Esophagus (tissue), 2 donors: ENCODE data around the gene XIRP1. TPM values are rescaled to one million over a fixed set of nuclear protein-coding genes. Genes with fewer than 3 reads are reported as not detected.
"Not testable (repeated sequence)": the region's sequence is repeated elsewhere in the genome, so short reads cannot be mapped to it uniquely, and the experiment has no call there.

ENCODE experiments used
- H3K27ac ChIP-seq, 2 donors: one replicate each; pipeline ENCODE4 v1.5.1; 2013; ENCODE audit warnings: low read depth in 2 of 2, mild to moderate bottlenecking in 2 of 2, inconsistent platforms in 1 of 2, low read length in 1 of 2, moderate library complexity in 1 of 2
- H3K27me3 ChIP-seq, 2 donors: one replicate each; pipeline ENCODE4 v1.6.1; 2013; ENCODE audit warnings: low read length in 2 of 2, control low read depth in 1 of 2, mild to moderate bottlenecking in 1 of 2; ENCODE audit not compliant: insufficient read depth in 2 of 2, control insufficient read depth in 1 of 2
- H3K36me3 ChIP-seq, 2 donors: one replicate each; pipeline ENCODE4 v1.6.1; 2013; ENCODE audit warnings: low read length in 1 of 2; ENCODE audit not compliant: control insufficient read depth in 2 of 2, insufficient read depth in 2 of 2
- H3K4me1 ChIP-seq, 2 donors: one replicate each; pipeline ENCODE4 v1.6.1; 2013; ENCODE audit warnings: low read length in 1 of 2; ENCODE audit not compliant: control insufficient read depth in 2 of 2, insufficient read depth in 2 of 2
- H3K4me3 ChIP-seq, 2 donors: one replicate each; pipeline ENCODE4 v1.5.1; 2013; ENCODE audit warnings: low read length in 2 of 2, mild to moderate bottlenecking in 2 of 2, low read depth in 1 of 2, moderate library complexity in 1 of 2
- H3K9me3 ChIP-seq, 2 donors: one replicate each; pipeline ENCODE4 v1.6.1; 2013; ENCODE audit warnings: mild to moderate bottlenecking in 2 of 2, low read depth in 1 of 2, low read length in 1 of 2, moderate library complexity in 1 of 2; ENCODE audit not compliant: control insufficient read depth in 2 of 2, insufficient read depth in 1 of 2
- WGBS, 2 donors: extraction: QIAGEN DNeasy Blood & Tissue Kit; methylation state at CpG; one replicate each; pipeline ENCODE4 v1.1.7; 2013; 5-methylcytosine and 5-hydroxymethylcytosine counted together
- polyA plus RNA-seq, 2 donors: library from polyadenylated mRNA; stranded (reverse); fragments of 200-250 nt; gene quantifications; one replicate each; pipeline ENCODE4 v1.2.3, GENCODE V29; 2013
- donor health status: healthy with polysubstance abuse.
- donor health status: Bipolar disorder and iron deficiency.

The XIRP1 gene
- polyA plus RNA-seq, 2 donors = 0.07 to 0.10 TPM

- 87 to 90% methylated on average over 6 of the region's 6 CpGs for WGBS, 2 donors
- H3K4me3 ChIP-seq, H3K9me3 ChIP-seq, H3K36me3 ChIP-seq, H3K27me3 ChIP-seq, H3K4me1 ChIP-seq, H3K27ac ChIP-seq: not testable (repeated sequence)
Measured at GRCh38 chr3:39170877-39171276, 21.5 kb downstream of the XIRP1 start.

GRCh38 chr3:39170461-39170860, 21.9 kb downstream of the XIRP1 start:
- Histone ChIP-seq H3K4me3 (no peak overlapping the region), H3K9me3 (no peaks in the 10 kb centered on the region)

GRCh38 chr3:39169712-39170111, 22.7 kb downstream of the XIRP1 start:
- WGBS, 2 donors = 66 to 76% methylated on average over 1 of the region's 1 CpG
- Histone ChIP-seq H3K27me3 (no peaks in the 10 kb centered on the region), H3K9me3 (no peaks in the 10 kb centered on the region), H3K27ac (no peak overlapping the region), H3K4me3 (no peak overlapping the region), H3K36me3 (no peaks in the 10 kb centered on the region), H3K4me1 (peaks cover 0 to 2% of the 10 kb centered on the region in 2 donors)

More at GRCh38 chr3:39170461-39170860, 21.9 kb downstream of the XIRP1 start:
- WGBS, 2 donors = 93% methylated on average over 4 of the region's 4 CpGs
- no peak overlapping the region for H3K27ac ChIP-seq
- peaks cover 0 to 2% of the 10 kb centered on the region in 2 donors for H3K4me1 ChIP-seq
- H3K27me3 ChIP-seq = no peaks in the 10 kb centered on the region
- H3K36me3 ChIP-seq = no peaks in the 10 kb centered on the region

- Histone ChIP-seq H3K4me3 (no peak overlapping the region), H3K4me1 (peaks cover 0 to 2% of the 10 kb centered on the region in 2 donors), H3K27ac (no peak overlapping the region), H3K36me3 (no peaks in the 10 kb centered on the region), H3K27me3 (no peaks in the 10 kb centered on the region), H3K9me3 (no peaks in the 10 kb centered on the region)
- WGBS, 2 donors = 90 to 92% methylated on average over 5 of the region's 5 CpGs
Measured at GRCh38 chr3:39168156-39168780, 24.1 kb downstream of the XIRP1 start.

GRCh38 chr3:39166932-39167532, 25.4 kb downstream of the XIRP1 start:
- no peaks in the 10 kb centered on the region for H3K9me3 ChIP-seq
- no peaks in the 10 kb centered on the region for H3K27me3 ChIP-seq
- WGBS, 2 donors = 41 to 50% methylated on average over 1 of the region's 1 CpG

GRCh38 chr3:39166134-39166710, 26.2 kb downstream of the XIRP1 start:
- Histone ChIP-seq H3K27me3 (no peaks in the 10 kb centered on the region), H3K36me3 (no peaks in the 10 kb centered on the region), H3K4me3 (no peak overlapping the region), H3K27ac (peak overlapping the region in 1 of 2 donors; percentile 26), H3K9me3 (no peaks in the 10 kb centered on the region), H3K4me1 (peaks cover 0 to 2% of the 10 kb centered on the region in 2 donors)
- 56 to 59% methylated on average over 3 of the region's 3 CpGs for WGBS, 2 donors

More at GRCh38 chr3:39166932-39167532, 25.4 kb downstream of the XIRP1 start:
- H3K36me3 ChIP-seq = no peaks in the 10 kb centered on the region
- no peak overlapping the region for H3K4me3 ChIP-seq
- no peak overlapping the region for H3K27ac ChIP-seq
- peaks cover 0 to 2% of the 10 kb centered on the region in 2 donors for H3K4me1 ChIP-seq

GRCh38 chr3:39165518-39165917, 26.9 kb downstream of the XIRP1 start:
- H3K36me3 ChIP-seq = no peaks in the 10 kb centered on the region

GRCh38 chr3:39164414-39164813, 28.0 kb downstream of the XIRP1 start:
- 82 to 94% methylated on average over 3 of the region's 3 CpGs for WGBS, 2 donors
- Histone ChIP-seq H3K27ac (no peak overlapping the region), H3K36me3 (no peaks in the 10 kb centered on the region), H3K4me1 (peaks cover 0 to 2% of the 10 kb centered on the region in 2 donors), H3K4me3 (no peak overlapping the region), H3K9me3 (no peaks in the 10 kb centered on the region), H3K27me3 (no peaks in the 10 kb centered on the region)

More at GRCh38 chr3:39165518-39165917, 26.9 kb downstream of the XIRP1 start:
- Histone ChIP-seq H3K4me1 (peaks cover 0 to 2% of the 10 kb centered on the region in 2 donors), H3K27me3 (no peaks in the 10 kb centered on the region), H3K4me3 (no peak overlapping the region), H3K9me3 (no peaks in the 10 kb centered on the region), H3K27ac (no peak overlapping the region)
- 73 to 75% methylated on average over 1 of the region's 1 CpG for WGBS, 2 donors

GRCh38 chr3:39158148-39158715, 34.2 kb downstream of the XIRP1 start:
- H3K36me3 ChIP-seq = no peaks in the 10 kb centered on the region
- H3K4me1 ChIP-seq = no peaks in the 10 kb centered on the region
- no peaks in the 10 kb centered on the region for H3K9me3 ChIP-seq
- 64 to 71% methylated on average over 5 of the region's 5 CpGs for WGBS, 2 donors
- H3K27ac ChIP-seq = no peak overlapping the region
- H3K27me3 ChIP-seq = no peaks in the 10 kb centered on the region
- no peak overlapping the region for H3K4me3 ChIP-seq
